GM19455 (cell line): ENCODE data around the gene TEX14.
"Not testable (repeated sequence)": the region's sequence is repeated elsewhere in the genome, so short reads cannot be mapped to it uniquely, and the experiment has no call there.

Experiments used
- ATAC-seq: cut with Tn5 transposase; IDR thresholded peaks from one replicate; pipeline ENCODE4 v1.9.1; 2021; ENCODE audit not compliant: unreplicated experiment

The TEX14 gene

DNA sequence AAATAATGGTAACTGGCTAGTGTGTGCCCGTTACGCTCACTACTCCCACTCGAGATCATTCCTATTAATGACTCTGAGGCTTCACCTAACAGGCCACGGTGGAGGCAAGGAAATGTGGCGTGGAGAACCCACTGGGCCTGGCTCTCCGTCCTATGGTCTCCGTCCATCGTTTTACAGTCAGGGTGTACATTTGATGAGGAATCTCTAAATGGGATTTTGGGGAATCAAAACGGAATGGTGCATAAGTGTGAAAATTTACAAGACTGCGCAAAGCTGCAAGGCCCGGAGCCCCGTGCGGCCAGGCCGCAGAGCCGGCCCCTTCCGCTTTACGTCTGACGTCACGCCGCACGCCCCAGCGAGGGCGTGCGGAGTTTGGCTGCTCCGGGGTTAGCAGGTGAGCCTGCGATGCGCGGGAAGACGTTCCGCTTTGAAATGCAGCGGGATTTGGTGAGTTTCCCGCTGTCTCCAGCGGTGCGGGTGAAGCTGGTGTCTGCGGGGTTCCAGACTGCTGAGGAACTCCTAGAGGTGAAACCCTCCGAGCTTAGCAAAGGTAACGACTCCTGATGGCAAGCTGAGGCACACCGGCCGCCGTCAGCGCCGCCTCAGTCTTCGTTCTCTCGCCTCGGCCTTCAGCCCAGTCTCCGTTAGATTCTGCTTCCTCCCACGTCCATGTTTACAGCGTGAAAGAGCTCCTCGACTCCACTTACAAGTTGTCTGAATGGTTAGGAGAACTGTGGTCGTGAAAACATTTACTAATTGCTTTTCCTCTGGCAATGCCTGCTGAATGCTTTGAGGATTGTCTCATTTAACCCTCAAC, 602 bp upstream of the TEX14 start, which contains the start of gene RAD51C:
Gene RAD51C, plus strand, starts transcription at position 364 of the 817 bp plus-strand sequence. Its CDS starts 42 bp downstream, at position 406.
- peak; percentile 97 for ATAC-seq

- not testable (repeated sequence) for ATAC-seq
These were observed 1.8 kb downstream of the TEX14 start for GRCh38 chr17:58690033-58690432.

DNA sequence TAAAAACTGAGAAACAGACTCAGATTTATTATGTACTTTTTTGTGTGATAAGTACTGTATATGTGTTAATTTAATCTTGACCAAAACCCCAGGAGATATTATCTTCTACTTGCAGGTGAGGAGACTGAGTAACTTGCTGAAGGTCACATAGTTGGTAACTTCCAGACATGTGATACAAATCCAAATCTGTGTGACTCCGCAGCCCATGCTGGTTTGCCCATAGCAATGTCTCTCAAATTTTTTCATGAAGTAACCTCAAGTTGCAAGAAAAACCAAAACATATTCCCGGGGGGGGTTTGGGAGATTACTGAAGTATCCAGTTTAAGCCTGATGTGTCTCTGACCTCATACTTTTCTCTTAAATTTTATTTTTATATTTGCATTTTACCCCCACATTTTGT, 3.3 kb downstream of the TEX14 start:
- no peak for ATAC-seq

DNA sequence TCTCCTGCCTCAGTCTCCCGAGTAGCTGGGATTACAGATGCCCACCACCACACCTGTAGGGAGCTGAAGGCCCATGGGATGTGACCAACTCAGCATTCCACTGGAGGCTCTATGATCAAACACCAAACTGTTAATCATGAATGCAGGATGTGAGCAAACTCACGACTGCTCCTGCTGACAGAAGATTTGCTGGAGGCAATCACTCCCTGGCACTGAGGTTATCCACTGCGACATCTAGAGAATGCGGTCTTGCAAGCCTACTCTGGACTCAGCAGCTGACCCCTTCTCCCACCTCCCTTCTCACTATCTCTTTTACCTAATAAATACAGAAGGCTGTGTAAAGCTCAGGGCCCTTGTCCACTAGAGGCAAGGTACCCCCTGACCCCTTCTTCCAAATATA, 4.9 kb downstream of the TEX14 start:
- no peak for ATAC-seq

DNA sequence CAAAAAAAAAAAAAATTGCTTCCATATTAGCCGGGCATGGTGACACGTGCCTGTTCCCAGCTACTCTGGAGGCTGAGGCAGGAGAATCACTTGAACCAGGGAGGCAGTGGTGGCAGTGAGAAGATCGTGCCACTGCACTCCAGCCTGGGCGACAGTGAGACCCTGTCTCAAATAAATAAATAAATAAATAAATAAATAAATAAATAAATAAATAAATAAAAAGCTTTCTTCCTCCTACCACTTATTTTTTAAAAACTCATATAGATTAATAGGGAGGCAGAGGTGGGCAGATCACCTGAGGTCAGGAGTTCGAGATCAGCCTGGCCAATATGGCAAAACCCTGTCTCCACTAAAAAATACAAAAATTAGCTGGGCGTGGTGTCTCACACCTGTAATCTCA, 7.4 kb downstream of the TEX14 start:
- ATAC-seq, result not testable (repeated sequence)

- no peak for ATAC-seq
These were observed 7.8 kb downstream of the TEX14 start for GRCh38 chr17:58684003-58684402.

GRCh38 chr17:58680038-58680369, 11.8 kb downstream of the TEX14 start:
- no peak for ATAC-seq

- no peak for ATAC-seq
These were observed 12.4 kb downstream of the TEX14 start for GRCh38 chr17:58679263-58680037.

DNA sequence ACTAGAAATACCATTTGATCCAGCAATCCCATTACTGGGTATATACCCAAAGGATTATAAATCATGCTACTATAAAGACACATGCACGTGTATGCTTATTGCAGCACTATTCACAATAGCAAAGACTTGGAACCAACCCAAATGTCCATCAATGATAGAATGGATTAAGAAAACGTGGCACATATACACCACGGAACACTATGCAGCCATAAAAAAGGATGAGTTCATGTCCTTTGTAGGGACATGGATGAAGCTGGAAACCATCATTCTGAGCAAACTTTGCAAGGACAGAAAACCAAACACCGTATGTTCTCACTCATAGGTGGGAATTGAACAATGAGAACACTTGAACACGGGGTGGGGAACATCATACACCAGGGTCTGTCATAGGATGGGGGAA, 13.6 kb downstream of the TEX14 start:
- not testable (repeated sequence) for ATAC-seq

GRCh38 chr17:58677194-58677880, 14.5 kb downstream of the TEX14 start:
- ATAC-seq, result no peak

DNA sequence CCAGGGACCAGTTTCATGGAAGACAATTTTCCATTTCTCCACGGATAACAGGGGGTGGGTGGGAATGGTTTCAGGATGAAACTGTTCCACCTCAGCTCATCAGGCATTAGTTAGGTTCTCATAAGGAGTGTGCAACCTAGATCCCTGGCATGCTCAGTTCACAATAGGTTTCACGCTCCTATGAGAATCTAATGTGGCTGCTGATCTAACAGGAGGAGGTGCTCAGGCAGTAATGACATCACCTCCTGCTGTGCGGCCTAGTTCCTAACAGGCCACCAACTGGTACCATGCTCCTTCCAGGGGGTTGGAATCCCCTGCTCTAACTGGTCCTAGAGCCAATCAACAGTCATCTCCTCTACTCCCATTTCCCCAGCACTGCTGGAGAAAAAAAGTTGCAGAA, 19.9 kb downstream of the TEX14 start:
- ATAC-seq, result no peak

DNA sequence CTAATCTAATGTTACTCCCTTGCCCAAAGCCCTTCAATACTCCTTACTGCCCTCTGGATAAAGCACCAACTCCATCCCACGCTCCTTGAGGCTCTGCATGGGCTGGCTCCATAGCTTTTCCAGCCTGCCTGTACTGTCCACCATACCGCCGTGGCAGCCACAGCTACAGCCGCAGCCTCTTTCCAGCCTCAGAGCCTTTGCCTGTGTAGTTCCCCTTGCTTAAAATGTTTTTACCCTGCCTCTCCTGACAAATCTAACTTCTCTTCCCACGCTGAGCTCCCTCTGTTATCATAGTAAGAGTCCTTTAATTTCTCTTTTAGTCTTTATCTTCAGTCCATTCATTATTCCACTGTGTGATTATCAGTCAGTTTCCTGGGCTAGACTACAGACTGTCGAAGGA, 22.0 kb downstream of the TEX14 start:
- ATAC-seq, result no peak

DNA sequence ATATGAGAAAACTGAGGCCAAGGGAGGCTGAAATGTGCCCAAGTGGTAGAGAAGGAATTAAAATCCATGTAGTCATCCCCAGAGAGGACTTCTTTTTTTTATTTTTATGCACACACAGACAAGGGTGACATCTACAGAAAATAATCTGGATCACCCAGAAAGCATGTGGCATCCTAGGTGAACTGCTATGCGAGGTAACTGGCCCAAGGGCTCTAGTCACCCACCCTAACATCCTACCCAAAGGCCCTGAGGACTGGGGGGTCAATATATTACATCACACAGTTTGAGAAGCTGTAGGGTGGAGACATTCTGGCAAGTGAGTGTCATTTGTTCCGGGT, 23.3 kb downstream of the TEX14 start:
- ATAC-seq, result no peak

- ATAC-seq, result no peak
These were observed 23.8 kb downstream of the TEX14 start for GRCh38 chr17:58667934-58668597.

GRCh38 chr17:58666858-58667267, 25.0 kb downstream of the TEX14 start:
- no peak for ATAC-seq

DNA sequence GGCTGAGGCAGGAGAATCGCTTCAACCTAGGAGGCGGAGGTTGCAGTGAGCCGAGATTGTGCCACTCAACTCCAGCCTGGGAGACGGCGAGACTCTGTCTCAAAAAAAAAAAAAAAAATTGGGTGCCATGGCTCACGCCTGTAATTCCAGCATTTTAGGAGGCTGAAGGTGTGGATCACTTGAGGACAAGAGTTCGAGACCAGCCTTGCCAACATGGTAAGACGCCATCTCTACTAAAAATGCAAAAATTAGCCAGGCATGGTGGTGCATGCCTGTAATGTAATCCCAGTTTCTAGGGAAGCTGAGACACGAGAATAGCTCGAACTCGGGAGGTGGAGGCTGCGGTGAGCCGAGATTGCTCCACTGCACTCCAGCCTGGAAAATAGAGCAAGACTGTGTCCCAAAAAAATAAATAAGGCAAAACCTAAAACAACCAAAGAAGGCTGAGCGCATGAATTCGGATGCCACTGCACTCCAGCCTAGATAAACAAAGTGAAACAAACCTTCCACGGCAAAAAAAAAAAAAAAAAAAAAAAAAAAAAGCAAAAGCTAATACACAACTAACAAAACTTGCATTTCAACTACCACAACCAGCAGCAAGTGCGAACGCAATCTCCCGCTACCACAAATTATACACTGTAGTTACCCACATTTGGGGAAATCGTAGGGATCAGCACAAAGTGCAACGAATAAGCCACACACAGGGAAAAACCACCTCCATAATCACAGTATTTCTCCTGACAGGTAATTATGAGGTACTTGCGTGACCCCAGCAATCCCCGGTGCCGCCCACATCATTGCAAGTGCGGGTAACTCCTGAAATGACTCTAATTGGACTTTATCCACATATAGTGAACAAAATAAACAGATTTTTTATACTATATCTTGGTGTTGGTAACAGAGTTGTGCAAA, 25.6 kb downstream of the TEX14 start:
- no peak for ATAC-seq

DNA sequence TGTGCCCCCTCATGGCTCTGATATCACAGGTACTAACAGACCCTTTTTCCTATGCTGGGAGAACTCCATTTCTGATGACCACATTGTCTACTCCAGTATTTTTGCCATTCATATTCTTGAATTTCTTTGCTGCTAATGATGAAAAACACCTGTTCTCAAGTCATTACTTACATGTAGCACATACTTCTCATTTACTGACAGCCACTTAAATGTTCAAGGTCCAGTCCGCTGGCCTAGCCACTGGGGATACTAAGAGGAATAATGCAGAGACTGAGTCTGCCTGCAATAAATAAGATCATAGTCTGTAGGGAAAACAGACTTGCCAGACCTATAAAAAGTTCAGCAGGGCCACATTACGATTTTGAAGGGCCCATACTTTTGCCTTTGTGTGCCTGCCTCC, 27.5 kb downstream of the TEX14 start:
- no peak for ATAC-seq

- ATAC-seq, result no peak
These were observed 30.3 kb downstream of the TEX14 start for GRCh38 chr17:58661499-58661898.

DNA sequence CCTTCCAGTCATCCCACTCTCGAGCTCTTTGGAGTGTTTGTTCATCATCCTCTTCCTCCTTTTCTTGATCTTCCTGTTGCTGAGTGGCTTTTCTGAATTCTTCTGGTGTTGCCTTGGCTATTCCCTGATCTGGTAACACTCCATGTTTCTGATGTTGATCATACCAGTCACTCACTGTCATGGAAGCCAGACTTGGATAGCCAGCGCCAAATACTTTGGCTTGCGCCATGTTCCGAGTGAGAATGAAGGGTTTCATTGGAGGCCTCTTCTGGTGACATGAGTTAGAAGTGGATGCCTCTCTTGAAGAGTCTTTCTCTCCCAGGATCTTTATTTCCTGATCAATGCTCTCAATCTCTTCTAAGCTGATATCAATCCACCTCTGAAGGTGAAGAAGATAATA, 31.2 kb downstream of the TEX14 start:
- no peak for ATAC-seq

DNA sequence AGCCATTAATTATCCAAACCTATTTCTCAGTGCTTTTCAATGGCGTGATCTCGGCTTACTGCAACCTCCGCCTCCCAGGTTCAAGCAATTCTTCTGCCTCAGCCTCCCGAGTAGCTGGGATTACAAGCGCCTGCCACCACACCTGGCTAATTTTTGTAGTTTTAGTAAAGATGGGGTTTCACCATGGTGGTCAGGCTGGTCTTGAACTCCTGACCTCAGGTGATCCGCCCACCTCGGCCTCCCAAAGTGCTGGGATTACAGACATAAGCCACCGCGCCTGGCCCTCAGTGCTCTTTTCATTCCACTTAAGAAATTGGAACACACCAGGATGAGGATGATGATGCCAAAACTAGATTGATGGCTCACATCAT, 32.1 kb downstream of the TEX14 start:
- not testable (repeated sequence) for ATAC-seq
